Neuronal stem cell (in vitro differentiated cells): Measurements from ENCODE around the gene HOMER1.

ENCODE experiments used
- DNase-seq: peaks from one replicate; pipeline ENCODE4 v3.0.0-alpha.2; 2013; ENCODE audit warnings: low spot score
- H2AFZ ChIP-seq: one replicate; pipeline ENCODE4 v1.6.1; 2013; ENCODE audit warnings: mild to moderate bottlenecking, low read length, inconsistent platforms
- H2AK5ac ChIP-seq: 2 replicates; pipeline ENCODE4 v1.6.1; 2013; ENCODE audit warnings: low read depth, mild to moderate bottlenecking, inconsistent platforms, low read length, moderate library complexity, mixed read lengths
- H2BK120ac ChIP-seq: 2 replicates; pipeline ENCODE4 v1.6.1; 2013; ENCODE audit warnings: low read depth, mild to moderate bottlenecking, inconsistent platforms, low read length, moderate library complexity, mixed read lengths
- H2BK12ac ChIP-seq: one replicate; pipeline ENCODE4 v1.6.1; 2013; ENCODE audit warnings: low read length, inconsistent platforms
- H2BK15ac ChIP-seq: 2 replicates; pipeline ENCODE4 v1.6.1; 2013; ENCODE audit warnings: mild to moderate bottlenecking, low read length, inconsistent platforms, mixed read lengths
- H2BK5ac ChIP-seq: one replicate; pipeline ENCODE4 v1.6.1; 2013; ENCODE audit warnings: inconsistent platforms, mild to moderate bottlenecking, low read length, moderate library complexity
- H3K14ac ChIP-seq: one replicate; pipeline ENCODE4 v1.6.1; 2013; ENCODE audit warnings: low read length, inconsistent platforms
- H3K18ac ChIP-seq: 2 replicates; pipeline ENCODE4 v1.6.1; 2013; ENCODE audit warnings: low read length, inconsistent platforms
- H3K23ac ChIP-seq: 2 replicates; pipeline ENCODE4 v1.6.1; 2013; ENCODE audit warnings: low read depth, mild to moderate bottlenecking, mixed read lengths, low read length, inconsistent platforms; ENCODE audit not compliant: poor library complexity
- H3K27ac ChIP-seq: replicated peaks from 3 replicates; pipeline ENCODE4 v1.5.1; 2013; ENCODE audit warnings: low read length, inconsistent platforms
- H3K27me3 ChIP-seq, 3 experiments: 2 replicates each; pipeline ENCODE4 v1.6.1; 2013; ENCODE audit warnings: low read length in 3 of 3, mild to moderate bottlenecking in 2 of 3, inconsistent platforms in 1 of 3, low read depth in 1 of 3, mixed read lengths in 1 of 3, moderate library complexity in 1 of 3; ENCODE audit not compliant: control insufficient read depth in 3 of 3, insufficient read depth in 3 of 3
- H3K36me3 ChIP-seq, 2 donors: replicated peaks in 1 of 2; 2 replicates each; pipeline ENCODE4 v1.6.1; 2013; ENCODE audit warnings: low read length in 2 of 2; ENCODE audit not compliant: control insufficient read depth in 2 of 2, insufficient read depth in 2 of 2
- H3K4ac ChIP-seq: 2 replicates; pipeline ENCODE4 v1.6.1; 2013; ENCODE audit warnings: inconsistent platforms, mild to moderate bottlenecking, low read length, moderate library complexity
- H3K4me1 ChIP-seq, 2 donors: 1 replicate in 1 of 2; 2 replicates in 1 of 2; pipeline ENCODE4 v1.6.1; 2013; ENCODE audit warnings: low read length in 2 of 2, low read depth in 1 of 2; ENCODE audit not compliant: control insufficient read depth in 2 of 2, insufficient read depth in 1 of 2
- H3K4me2 ChIP-seq: one replicate; pipeline ENCODE4 v1.6.1; 2013; ENCODE audit warnings: mild to moderate bottlenecking, low read length, inconsistent platforms; ENCODE audit not compliant: insufficient read depth, poor library complexity, severe bottlenecking
- H3K4me3 ChIP-seq, 2 donors: 2 replicates each; pipeline ENCODE4 v1.5.1; 2013; ENCODE audit warnings: low read length in 2 of 2, mild to moderate bottlenecking in 2 of 2, inconsistent platforms in 1 of 2, moderate library complexity in 1 of 2
- H3K79me1 ChIP-seq: one replicate; pipeline ENCODE4 v1.6.1; 2013; ENCODE audit warnings: low read depth, mild to moderate bottlenecking, inconsistent platforms, low read length, moderate library complexity
- H3K9ac ChIP-seq: one replicate; pipeline ENCODE4 v1.6.1; 2013; ENCODE audit warnings: mild to moderate bottlenecking, low read depth, low read length, inconsistent platforms; ENCODE audit not compliant: poor library complexity
- H3K9me3 ChIP-seq, 2 donors: replicated peaks in 1 of 2; 2 replicates each; pipeline versions ENCODE3 to v1.6.1; 2013; ENCODE audit warnings: low read length in 2 of 2, mild to moderate bottlenecking in 2 of 2, inconsistent platforms in 1 of 2, low read depth in 1 of 2, mixed read lengths in 1 of 2, moderate library complexity in 1 of 2; ENCODE audit not compliant: control insufficient read depth in 2 of 2, insufficient read depth in 1 of 2
- H4K8ac ChIP-seq: one replicate; pipeline ENCODE4 v1.6.1; 2013; ENCODE audit warnings: low read depth, mild to moderate bottlenecking, inconsistent platforms, low read length, moderate library complexity
- H4K91ac ChIP-seq: one replicate; pipeline ENCODE4 v1.6.1; 2013; ENCODE audit warnings: low read length, low read depth, mild to moderate bottlenecking, inconsistent platforms; ENCODE audit not compliant: poor library complexity
- WGBS, 2 donors: extraction: QIAGEN DNeasy Blood & Tissue Kit; methylation state at CpG; one replicate each; pipeline ENCODE4 v1.1.7; 2013; ENCODE audit warnings: missing lambda C conversion rate in 2 of 2, mixed read lengths in 1 of 2; ENCODE audit not compliant: insufficient read length in 2 of 2, insufficient replicate concordance in 1 of 2; ENCODE audit errors: extremely low coverage in 2 of 2; 5-methylcytosine and 5-hydroxymethylcytosine counted together

Gene HOMER1

GRCh38 chr5:79349047-79349446 lies 164.9 kb downstream of the HOMER1 start:
- Histone ChIP-seq H4K91ac (no peak overlapping the region), H3K36me3 (no peaks in the 10 kb centered on the region), H2AFZ (no peak overlapping the region), H3K4me1 (no peaks in the 10 kb centered on the region), H3K79me1 (no peaks in the 10 kb centered on the region), H3K18ac (no peak overlapping the region), H3K9ac (no peak overlapping the region), H3K23ac (no peak overlapping the region), H2BK15ac (no peak overlapping the region), H3K4me2 (no peak overlapping the region), H2BK12ac (no peak overlapping the region), H3K4me3 (no peak overlapping the region), H3K9me3 (peaks cover 0 to 3% of the 10 kb centered on the region in 2 donors), H3K4ac (no peak overlapping the region), H3K27ac (no peak overlapping the region), H3K14ac (no peak overlapping the region), H4K8ac (no peak overlapping the region), H3K27me3 (no peaks in the 10 kb centered on the region), H2BK5ac (no peak overlapping the region), H2AK5ac (no peak overlapping the region), H2BK120ac (no peak overlapping the region)
- WGBS, 2 donors = no CpG with 5 or more reads among the region's 10 CpGs
- no peak for DNase-seq

- H3K79me1 ChIP-seq = no peaks in the 10 kb centered on the region
- no peak overlapping the region for H3K14ac ChIP-seq
- no peaks in the 10 kb centered on the region for H3K9me3 ChIP-seq
- no peak overlapping the region for H3K18ac ChIP-seq
- no peak overlapping the region for H3K4me2 ChIP-seq
- no peak overlapping the region for H4K8ac ChIP-seq
- H3K27me3 ChIP-seq = no peaks in the 10 kb centered on the region
- H2BK5ac ChIP-seq = no peak overlapping the region
- H3K9ac ChIP-seq = no peak overlapping the region
- H2BK12ac ChIP-seq = no peak overlapping the region
- no peak overlapping the region for H4K91ac ChIP-seq
- no CpG with 5 or more reads among the region's 6 CpGs for WGBS, 2 donors
- H3K36me3 ChIP-seq = no peaks in the 10 kb centered on the region
- no peak overlapping the region for H3K23ac ChIP-seq
- H2BK120ac ChIP-seq = no peak overlapping the region
- H3K4me1 ChIP-seq = no peaks in the 10 kb centered on the region
- no peak overlapping the region for H3K4me3 ChIP-seq
- no peak overlapping the region for H3K27ac ChIP-seq
- no peak for DNase-seq
- no peak overlapping the region for H2BK15ac ChIP-seq
- H2AFZ ChIP-seq = no peak overlapping the region
- no peak overlapping the region for H2AK5ac ChIP-seq
- H3K4ac ChIP-seq = no peak overlapping the region
These were observed 167.5 kb downstream of the HOMER1 start for GRCh38 chr5:79346420-79346824.

- no peak overlapping the region for H2BK15ac ChIP-seq
- no peaks in the 10 kb centered on the region for H3K27me3 ChIP-seq
- DNase-seq = no peak
- H4K91ac ChIP-seq = no peak overlapping the region
- H4K8ac ChIP-seq = no peak overlapping the region
- H3K79me1 ChIP-seq = no peaks in the 10 kb centered on the region
- no peaks in the 10 kb centered on the region for H3K9me3 ChIP-seq
- no peaks in the 10 kb centered on the region for H3K4me1 ChIP-seq
- no peak overlapping the region for H2BK5ac ChIP-seq
- H3K9ac ChIP-seq = no peak overlapping the region
- H3K23ac ChIP-seq = no peak overlapping the region
- H2BK120ac ChIP-seq = no peak overlapping the region
- WGBS, 2 donors = no CpG with 5 or more reads among the region's 10 CpGs
- peak overlapping the region; percentile 40 for H2AFZ ChIP-seq
- H3K36me3 ChIP-seq = no peaks in the 10 kb centered on the region
- no peak overlapping the region for H3K14ac ChIP-seq
- no peak overlapping the region for H3K4me2 ChIP-seq
- H2BK12ac ChIP-seq = no peak overlapping the region
- no peak overlapping the region for H2AK5ac ChIP-seq
- no peak overlapping the region for H3K4ac ChIP-seq
- H3K27ac ChIP-seq = no peak overlapping the region
- H3K18ac ChIP-seq = peak overlapping the region; percentile 57
- H3K4me3 ChIP-seq = no peak overlapping the region
These were observed 179.9 kb downstream of the HOMER1 start for GRCh38 chr5:79333852-79334557.

- DNase-seq = no peak
- Histone ChIP-seq H2BK15ac (no peak overlapping the region), H2AK5ac (no peak overlapping the region), H3K18ac (no peak overlapping the region), H2BK12ac (no peak overlapping the region), H3K79me1 (no peaks in the 10 kb centered on the region), H3K27ac (no peak overlapping the region), H3K4me1 (no peaks in the 10 kb centered on the region), H4K8ac (no peak overlapping the region), H3K4ac (no peak overlapping the region), H3K9me3 (no peaks in the 10 kb centered on the region), H3K4me2 (no peak overlapping the region), H2BK5ac (no peak overlapping the region), H3K23ac (no peak overlapping the region), H3K9ac (no peak overlapping the region), H2BK120ac (no peak overlapping the region), H3K27me3 (no peaks in the 10 kb centered on the region), H3K36me3 (no peaks in the 10 kb centered on the region), H4K91ac (no peak overlapping the region), H2AFZ (no peak overlapping the region), H3K4me3 (no peak overlapping the region), H3K14ac (no peak overlapping the region)
- WGBS, 2 donors = no CpG with 5 or more reads among the region's 5 CpGs
These were observed 183.9 kb downstream of the HOMER1 start for GRCh38 chr5:79330071-79330470.
